ENCODE measurements around the gene DOP1B. TPM values are rescaled to one million over a fixed set of nuclear protein-coding genes. Genes with fewer than 3 reads are reported as not detected.
A peak's percentile ranks its signal among the peaks of the same experiment; 100 is the strongest.

DOP1B gene
- total RNA-seq, 3 donors from 2014 or later = 8.1 to 10.8 (median 9.6) TPM

DNA sequence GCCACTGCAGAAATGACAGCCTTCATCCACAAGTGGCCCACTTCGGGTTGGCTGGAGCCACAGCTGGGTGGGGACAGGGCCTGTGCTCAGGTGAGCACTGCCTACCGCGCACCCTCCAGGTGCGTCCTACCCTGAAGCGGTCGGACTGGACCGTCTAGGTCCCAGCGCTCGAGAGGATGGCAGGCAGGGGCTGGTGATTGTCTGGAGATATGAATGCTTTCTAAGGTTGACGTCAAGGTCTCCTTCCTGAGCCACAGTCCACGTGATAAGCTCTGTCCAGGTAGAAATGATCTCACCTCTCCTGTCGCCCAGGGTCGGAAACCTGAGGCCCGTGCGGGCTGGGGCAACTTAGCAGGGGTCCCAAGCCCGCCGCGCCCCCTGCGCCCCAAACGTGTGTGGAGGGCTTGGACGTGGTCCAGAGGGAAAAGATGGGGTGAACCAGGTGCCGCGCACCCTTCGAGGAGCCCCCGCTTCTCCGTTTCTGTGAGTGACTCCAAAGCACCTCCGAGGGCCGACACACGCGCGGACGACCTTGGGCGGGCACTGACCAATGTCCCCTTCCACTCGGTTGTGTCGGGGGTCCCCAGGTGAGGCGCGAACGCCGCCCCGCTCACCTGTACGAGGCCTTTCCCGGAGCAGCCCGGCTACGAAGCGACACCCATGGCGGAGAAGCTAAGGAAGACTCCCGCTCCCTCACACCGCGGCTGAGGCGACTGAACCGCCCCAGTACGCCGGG, 853 bp upstream of the DOP1B start:
- Mint-ChIP-seq H3K9me3 (no peaks in the 10 kb centered on the region), H3K36me3 (ENCODE audit: insufficient read depth) (peaks cover 4% of the 10 kb centered on the region), H3K27me3 (ENCODE audit: low read depth) (no peaks in the 10 kb centered on the region), H3K4me1 (ENCODE audit: low read depth) (peaks cover 27% of the 10 kb centered on the region), H3K4me3 (peak overlapping the region; percentile 84)
- ATAC-seq (no peak), DNase-seq (peak; percentile 7)

- Mint-ChIP-seq H3K4me3 (peak overlapping the region; percentile 84), H3K9me3 (no peaks in the 10 kb centered on the region), H3K4me1 (ENCODE audit: low read depth) (peaks cover 26% of the 10 kb centered on the region), H3K36me3 (ENCODE audit: insufficient read depth) (peaks cover 5% of the 10 kb centered on the region), H3K27me3 (ENCODE audit: low read depth) (no peaks in the 10 kb centered on the region)
- ATAC-seq = peak; percentile 86 to 90
- DNase-seq = peak; percentile 100
Observed at GRCh38 chr21:36156339-36156814, 247 bp upstream of the DOP1B start.

DNA sequence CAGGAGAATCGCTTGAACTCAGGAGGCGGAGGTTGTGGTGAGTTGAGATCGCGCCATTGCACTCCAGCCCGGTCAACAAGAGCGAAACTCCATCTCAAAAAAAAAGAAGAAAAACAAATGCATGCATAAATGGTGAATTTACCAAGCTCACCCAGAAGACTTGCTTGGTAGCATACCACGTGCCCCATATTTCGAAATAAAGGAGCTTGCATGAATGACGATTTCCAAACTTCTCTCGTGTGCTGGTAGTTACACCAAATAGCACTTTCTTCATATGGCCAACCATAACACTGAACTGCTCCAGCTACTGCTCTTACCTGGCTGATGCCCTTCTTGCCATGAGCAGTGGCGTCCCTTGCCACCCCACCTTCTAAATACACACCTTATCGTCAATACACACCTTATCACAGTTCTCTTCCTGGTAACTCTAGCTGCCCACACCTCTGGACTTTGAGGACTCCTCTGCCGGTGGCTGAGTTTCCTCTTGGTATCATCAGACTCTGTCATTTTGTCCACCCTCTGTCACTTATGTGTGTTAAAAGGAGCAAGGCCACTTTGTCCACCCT, 2.8 kb downstream of the DOP1B start:
- Mint-ChIP-seq H3K4me1 (ENCODE audit: low read depth) (peaks cover 26% of the 10 kb centered on the region), H3K4me3 (peak overlapping the region; percentile 40)

DNA sequence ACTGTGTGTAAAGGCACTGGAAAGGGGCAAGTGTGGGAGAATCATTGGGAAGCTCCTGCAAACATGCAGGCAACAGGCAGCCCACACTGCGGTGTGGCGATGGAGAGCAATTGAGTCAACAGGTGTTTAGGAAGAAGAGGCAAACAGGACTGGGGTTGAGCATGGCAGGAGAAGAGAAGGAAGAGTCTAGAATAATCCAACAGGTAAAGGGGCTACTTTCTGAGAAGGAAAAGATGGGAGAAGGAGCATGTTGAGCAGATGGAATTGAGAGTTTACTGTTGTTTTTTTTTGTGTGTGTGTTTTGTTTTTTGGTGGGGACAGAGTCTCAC, 4.2 kb downstream of the DOP1B start:
- Mint-ChIP-seq H3K9me3 (no peaks in the 10 kb centered on the region), H3K4me3 (no peak overlapping the region), H3K4me1 (ENCODE audit: low read depth) (peaks cover 22% of the 10 kb centered on the region), H3K27me3 (ENCODE audit: low read depth) (no peaks in the 10 kb centered on the region), H3K36me3 (ENCODE audit: insufficient read depth) (peaks cover 8% of the 10 kb centered on the region)
- no peak for ATAC-seq
- DNase-seq = no peak

More for the DNA sequence above, 2.8 kb downstream of the DOP1B start:
- H3K9me3 Mint-ChIP-seq = no peaks in the 10 kb centered on the region
- no peak for DNase-seq
- no peak for ATAC-seq
- H3K36me3 Mint-ChIP-seq (ENCODE audit: insufficient read depth) = peaks cover 8% of the 10 kb centered on the region
- H3K27me3 Mint-ChIP-seq (ENCODE audit: low read depth) = no peaks in the 10 kb centered on the region

GRCh38 chr21:36162631-36163030, 6.0 kb downstream of the DOP1B start:
- Mint-ChIP-seq H3K36me3 (ENCODE audit: insufficient read depth) (peaks cover 15% of the 10 kb centered on the region), H3K9me3 (no peaks in the 10 kb centered on the region), H3K27me3 (ENCODE audit: low read depth) (no peaks in the 10 kb centered on the region), H3K4me1 (ENCODE audit: low read depth) (peaks cover 18% of the 10 kb centered on the region), H3K4me3 (no peak overlapping the region)
- DNase-seq (no peak), ATAC-seq (no peak)

- Mint-ChIP-seq H3K36me3 (ENCODE audit: insufficient read depth) (peaks cover 19% of the 10 kb centered on the region), H3K4me1 (ENCODE audit: low read depth) (peaks cover 12% of the 10 kb centered on the region), H3K27me3 (ENCODE audit: low read depth) (no peaks in the 10 kb centered on the region), H3K9me3 (no peaks in the 10 kb centered on the region), H3K4me3 (no peak overlapping the region)
- DNase-seq (no peak), ATAC-seq (no peak)
Observed at GRCh38 chr21:36163750-36164741, 7.4 kb downstream of the DOP1B start.

DNA sequence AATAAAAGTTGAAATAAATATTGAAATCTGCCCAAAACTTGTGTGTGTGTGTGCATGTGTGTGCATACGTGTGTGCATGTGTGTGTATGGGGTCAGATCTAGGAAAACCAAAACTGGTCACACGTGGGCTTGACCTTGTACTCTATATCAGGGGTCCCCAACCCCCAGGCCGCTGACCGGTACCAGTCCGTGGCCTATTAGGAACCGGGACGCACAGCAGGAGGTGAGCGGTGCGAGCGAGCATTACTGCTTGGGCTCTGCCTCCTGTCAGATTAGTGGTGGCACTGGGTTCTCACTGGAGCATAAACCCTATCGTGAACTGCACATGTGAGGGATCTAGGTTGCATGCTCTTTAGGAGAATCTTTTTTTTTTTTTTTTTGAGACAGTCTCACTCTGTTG, 8.7 kb downstream of the DOP1B start:
- DNase-seq (no peak), ATAC-seq (no peak)
- peaks cover 11% of the 10 kb centered on the region for H3K4me1 Mint-ChIP-seq (ENCODE audit: low read depth)
- peaks cover 25% of the 10 kb centered on the region for H3K36me3 Mint-ChIP-seq (ENCODE audit: insufficient read depth)
- H3K9me3 Mint-ChIP-seq = no peaks in the 10 kb centered on the region
- no peak overlapping the region for H3K4me3 Mint-ChIP-seq
- no peaks in the 10 kb centered on the region for H3K27me3 Mint-ChIP-seq (ENCODE audit: low read depth)

- DNase-seq = no peak
Observed at GRCh38 chr21:36166705-36167104, 10.1 kb downstream of the DOP1B start.

DNA sequence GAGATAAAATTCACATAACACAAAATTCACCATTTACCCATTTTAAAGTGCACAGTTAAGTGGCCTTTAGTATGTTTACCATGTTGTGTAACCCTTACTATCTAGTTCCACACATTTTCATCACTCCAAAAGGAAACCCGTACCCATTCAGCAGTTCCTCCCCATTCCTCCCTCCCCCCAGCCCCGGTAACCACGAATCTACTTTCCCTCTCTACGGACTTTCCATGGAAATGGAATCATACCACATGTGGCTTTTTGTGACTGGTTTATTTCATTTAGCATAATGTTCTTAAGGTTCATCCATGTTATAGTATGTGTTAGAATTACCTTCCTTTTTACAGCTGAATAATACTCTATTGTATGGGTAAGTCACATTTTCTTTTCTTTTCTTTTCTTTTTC, 10.9 kb downstream of the DOP1B start:
- ATAC-seq (no peak), DNase-seq (no peak)
- H3K4me1 Mint-ChIP-seq (ENCODE audit: low read depth) = peaks cover 11% of the 10 kb centered on the region

More at GRCh38 chr21:36166705-36167104, 10.1 kb downstream of the DOP1B start:
- Mint-ChIP-seq H3K36me3 (ENCODE audit: insufficient read depth) (peaks cover 23% of the 10 kb centered on the region), H3K4me3 (no peak overlapping the region), H3K27me3 (ENCODE audit: low read depth) (no peaks in the 10 kb centered on the region), H3K4me1 (ENCODE audit: low read depth) (peaks cover 8% of the 10 kb centered on the region), H3K9me3 (no peaks in the 10 kb centered on the region)
- no peak for ATAC-seq

DNA sequence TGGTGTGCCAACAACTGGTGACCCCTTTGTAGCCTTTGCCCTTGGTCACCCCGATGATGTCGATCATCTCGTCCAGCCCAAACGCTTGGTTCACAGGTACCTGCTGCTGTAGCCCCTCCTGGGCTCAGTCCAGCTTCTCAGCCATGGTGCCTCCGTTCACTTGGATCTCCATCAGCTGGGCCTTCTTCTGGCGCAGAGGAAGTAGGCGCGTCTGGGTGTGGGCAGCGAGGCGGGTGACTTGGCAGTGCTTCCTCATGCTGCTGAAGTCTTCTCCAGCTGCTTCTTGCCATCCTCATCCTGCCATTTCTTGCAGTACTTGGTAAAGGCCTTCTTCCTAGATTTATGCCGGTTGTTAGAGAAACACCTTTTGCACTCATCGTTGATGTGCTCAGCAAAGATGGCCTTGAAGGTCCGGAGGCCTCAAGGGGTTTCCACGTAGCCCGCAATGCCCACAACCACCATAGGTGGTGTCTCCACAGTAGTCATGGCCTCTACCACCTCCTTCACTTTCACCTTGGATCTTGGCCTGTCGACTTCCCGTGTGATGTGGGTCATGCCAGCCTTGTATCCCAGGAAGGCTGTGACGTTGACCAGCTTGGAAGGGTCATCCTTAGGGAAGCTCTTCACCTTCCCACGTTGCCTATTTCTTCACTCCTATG, 13.0 kb downstream of the DOP1B start:
- DNase-seq = no peak
- peaks cover 22% of the 10 kb centered on the region for H3K36me3 Mint-ChIP-seq (ENCODE audit: insufficient read depth)
- H3K4me1 Mint-ChIP-seq (ENCODE audit: low read depth) = peaks cover 10% of the 10 kb centered on the region
- no peaks in the 10 kb centered on the region for H3K27me3 Mint-ChIP-seq (ENCODE audit: low read depth)
- no peaks in the 10 kb centered on the region for H3K9me3 Mint-ChIP-seq
- ATAC-seq = no peak
- H3K4me3 Mint-ChIP-seq = no peak overlapping the region

More for the DNA sequence above, 10.9 kb downstream of the DOP1B start:
- Mint-ChIP-seq H3K9me3 (no peaks in the 10 kb centered on the region), H3K36me3 (ENCODE audit: insufficient read depth) (peaks cover 22% of the 10 kb centered on the region), H3K27me3 (ENCODE audit: low read depth) (no peaks in the 10 kb centered on the region), H3K4me3 (no peak overlapping the region)

- no peak overlapping the region for H3K4me3 Mint-ChIP-seq
- no peaks in the 10 kb centered on the region for H3K9me3 Mint-ChIP-seq
- H3K27me3 Mint-ChIP-seq (ENCODE audit: low read depth) = no peaks in the 10 kb centered on the region
- ATAC-seq (no peak), DNase-seq (no peak)
- H3K4me1 Mint-ChIP-seq (ENCODE audit: low read depth) = peaks cover 15% of the 10 kb centered on the region
- peaks cover 22% of the 10 kb centered on the region for H3K36me3 Mint-ChIP-seq (ENCODE audit: insufficient read depth)
Observed at GRCh38 chr21:36170823-36171222, 14.2 kb downstream of the DOP1B start.

- DNase-seq = no peak
- Mint-ChIP-seq H3K27me3 (ENCODE audit: low read depth) (no peaks in the 10 kb centered on the region), H3K9me3 (no peaks in the 10 kb centered on the region), H3K4me1 (ENCODE audit: low read depth) (peaks cover 16% of the 10 kb centered on the region), H3K36me3 (ENCODE audit: insufficient read depth) (peaks cover 22% of the 10 kb centered on the region), H3K4me3 (no peak overlapping the region)
- no peak for ATAC-seq
Observed at GRCh38 chr21:36171336-36171735, 14.7 kb downstream of the DOP1B start.

- H3K4me3 Mint-ChIP-seq = no peak overlapping the region
- H3K27me3 Mint-ChIP-seq (ENCODE audit: low read depth) = no peaks in the 10 kb centered on the region
- H3K36me3 Mint-ChIP-seq (ENCODE audit: insufficient read depth) = peaks cover 20% of the 10 kb centered on the region
- no peaks in the 10 kb centered on the region for H3K9me3 Mint-ChIP-seq
- ATAC-seq = no peak
- peaks cover 16% of the 10 kb centered on the region for H3K4me1 Mint-ChIP-seq (ENCODE audit: low read depth)
- no peak for DNase-seq
Observed at GRCh38 chr21:36171741-36172331, 15.2 kb downstream of the DOP1B start.
